ENCODE data around the gene EBLN2. TPM values are rescaled to one million over a fixed set of nuclear protein-coding genes. Genes with fewer than 3 reads are reported as not detected.

EBLN2 gene
- total and polyA plus RNA-seq, 2 donors (not counting 3 experiments of a cell fraction or from before 2014, with no cell fraction given) = 2.5 to 7.3 TPM

GRCh38 chr3:73043414-73043813, 18.0 kb upstream of the EBLN2 start:
- ChIA-PET POLR2A (no interaction called here), CTCF (no interaction called here)
- H3K4me1 ChIP-seq (ENCODE audit: control insufficient read depth, extremely low read depth, insufficient read depth, low read length) = peaks cover 8% of the 10 kb centered on the region
- H3K9ac ChIP-seq (replicated peaks; ENCODE audit: extremely low read depth, insufficient read depth, low read length) = no peak overlapping the region
- dilution Hi-C loops (cut with MboI; ENCODE audit: extremely low pct_ligation_motif_present, low sequenced_read_pairs) = no loop called here
- no peaks in the 10 kb centered on the region for H3K9me3 ChIP-seq (replicated peaks; ENCODE audit: control insufficient read depth, insufficient read depth, low read length)
- DNase-seq (ENCODE audit: low read depth, low spot score) (no peak), FAIRE-seq (no peak)
- no peak overlapping the region for H2AFZ ChIP-seq (ENCODE audit: low read depth, low read length)
- H4K20me1 ChIP-seq (replicated peaks; ENCODE audit: control insufficient read depth, extremely low read depth, insufficient read depth, low read length) = peaks cover 24% of the 10 kb centered on the region
- intact Hi-C loops (cut with micrococcal nuclease) = no loop called here
- H3K27ac ChIP-seq (ENCODE audit: insufficient read depth, low read depth, low read length) = no peak overlapping the region
- no peaks in the 10 kb centered on the region for H3K36me3 ChIP-seq (ENCODE audit: control insufficient read depth in 2 of 2, extremely low read depth in 1 of 2, insufficient read depth in 2 of 2, low read length in 2 of 2)
- no peaks in the 10 kb centered on the region for H3K9me1 ChIP-seq (replicated peaks; ENCODE audit: control insufficient read depth, extremely low read depth, insufficient read depth, low read length)
- BruUV-seq (replicated peaks) = no TSS peak
- H3K4me3 ChIP-seq (replicated peaks in 1 of 3; ENCODE audit: insufficient read depth in 1 of 3, low read depth in 1 of 3, low read length in 3 of 3) = no peak overlapping the region
- peaks cover 100% of the 10 kb centered on the region for H3K79me2 ChIP-seq (ENCODE audit: control insufficient read depth, insufficient read depth, low read length)
- H3K4me2 ChIP-seq (ENCODE audit: insufficient read depth, low read length) = no peak overlapping the region
- H3K27me3 ChIP-seq (ENCODE audit: control insufficient read depth in 2 of 2, insufficient read depth in 2 of 2, low read length in 2 of 2) = no peaks in the 10 kb centered on the region
- TF ChIP-seq MYC (IDR thresholded peaks at IDR 0.05; ENCODE audit: low read depth, low read length) (no peak), FOS (IDR thresholded peaks at IDR 0.05; ENCODE audit: borderline replicate concordance, insufficient read depth, low read length) (no peak), CTCF (IDR thresholded peaks at IDR 0.05; ENCODE audit: extremely low read depth in 1 of 2, insufficient read depth in 1 of 2, low read depth in 1 of 2, low read length in 2 of 2) (no peak), JUN (IDR thresholded peaks at IDR 0.05; ENCODE audit: borderline replicate concordance, insufficient read depth, insufficient read length, low read depth) (no peak), EZH2 (IDR thresholded peaks at IDR 0.05; ENCODE audit: borderline replicate concordance, low read depth, low read length, severe bottlenecking) (no peak), POLR2AphosphoS5 (IDR thresholded peaks at IDR 0.05; ENCODE audit: insufficient read depth, low read depth, low read length) (no peak), MAX (IDR thresholded peaks at IDR 0.05; ENCODE audit: insufficient read depth, insufficient read length) (no peak), GATA2 (IDR thresholded peaks at IDR 0.05; ENCODE audit: insufficient read depth, insufficient read length, low read depth, low read length) (no peak), POLR2A (IDR thresholded peaks at IDR 0.05; ENCODE audit: low read depth, low read length) (no peak)
